ENCODE results near the gene PPP1R37.

Gene PPP1R37

GRCh38 chr19:45142016-45142725 is 49.2 kb downstream of the PPP1R37 start:
- no peak for ATAC-seq
- no peak for TF ChIP-seq PPARA (CRISPR knock-in tag; IDR thresholded peaks at IDR 0.05; ENCODE audit: borderline replicate concordance)
- no peak for TF ChIP-seq ARNTL (CRISPR knock-in tag; IDR thresholded peaks at IDR 0.05; ENCODE audit: borderline replicate concordance, low read depth)
- TF ChIP-seq ZC3H10 (CRISPR knock-in tag; IDR thresholded peaks at IDR 0.05) = no peak
- TF ChIP-seq ZNF565 (CRISPR knock-in tag; conservative IDR thresholded peaks at IDR 0.05; ENCODE audit: low read depth) = no peak
- TF ChIP-seq RARB (CRISPR knock-in tag; IDR thresholded peaks at IDR 0.05) = no peak
- TF ChIP-seq ISL1 (CRISPR knock-in tag; IDR thresholded peaks at IDR 0.05) = no peak
- TF ChIP-seq OSR1 (CRISPR knock-in tag; IDR thresholded peaks at IDR 0.05) = no peak
- TF ChIP-seq ZFP3 (CRISPR knock-in tag; IDR thresholded peaks at IDR 0.05) = no peak

- TF ChIP-seq ZFP3 (CRISPR knock-in tag; IDR thresholded peaks at IDR 0.05) (no peak), PATZ1 (CRISPR knock-in tag; IDR thresholded peaks at IDR 0.05; ENCODE audit: borderline replicate concordance) (no peak), ZNF565 (CRISPR knock-in tag; conservative IDR thresholded peaks at IDR 0.05; ENCODE audit: low read depth) (no peak), OSR1 (CRISPR knock-in tag; IDR thresholded peaks at IDR 0.05) (no peak), CREB5 (CRISPR knock-in tag; IDR thresholded peaks at IDR 0.05; ENCODE audit: low read depth) (no peak), RARB (CRISPR knock-in tag; IDR thresholded peaks at IDR 0.05) (no peak), PPARA (CRISPR knock-in tag; IDR thresholded peaks at IDR 0.05; ENCODE audit: borderline replicate concordance) (no peak), POU6F1 (CRISPR knock-in tag; IDR thresholded peaks at IDR 0.05; ENCODE audit: borderline replicate concordance, low read depth) (no peak)
- ATAC-seq = no peak
Measured at GRCh38 chr19:45142726-45143110, 49.7 kb downstream of the PPP1R37 start.

- TF ChIP-seq CSRNP3 (CRISPR knock-in tag; IDR thresholded peaks at IDR 0.05) (no peak), ZC3H10 (CRISPR knock-in tag; IDR thresholded peaks at IDR 0.05) (no peak), RARB (CRISPR knock-in tag; IDR thresholded peaks at IDR 0.05) (no peak), OSR1 (CRISPR knock-in tag; IDR thresholded peaks at IDR 0.05) (no peak)
- ATAC-seq = no peak
Measured at GRCh38 chr19:45144431-45145269, 51.7 kb downstream of the PPP1R37 start.

GRCh38 chr19:45145270-45146189 is 52.6 kb downstream of the PPP1R37 start:
- ATAC-seq = no peak
- TF ChIP-seq TSHZ2 (CRISPR knock-in tag; IDR thresholded peaks at IDR 0.05) (no peak), ZNF565 (CRISPR knock-in tag; conservative IDR thresholded peaks at IDR 0.05; ENCODE audit: low read depth) (no peak), PPARA (CRISPR knock-in tag; IDR thresholded peaks at IDR 0.05; ENCODE audit: borderline replicate concordance) (no peak), CREB5 (CRISPR knock-in tag; IDR thresholded peaks at IDR 0.05; ENCODE audit: low read depth) (no peak), ISL1 (CRISPR knock-in tag; IDR thresholded peaks at IDR 0.05) (no peak), ZFP3 (CRISPR knock-in tag; IDR thresholded peaks at IDR 0.05) (no peak), ZC3H10 (CRISPR knock-in tag; IDR thresholded peaks at IDR 0.05) (no peak), BACH2 (CRISPR knock-in tag; IDR thresholded peaks at IDR 0.05; ENCODE audit: borderline replicate concordance) (no peak), ESRRG (CRISPR knock-in tag; IDR thresholded peaks at IDR 0.05) (no peak), ARNTL (CRISPR knock-in tag; IDR thresholded peaks at IDR 0.05; ENCODE audit: borderline replicate concordance, low read depth) (no peak), RARB (CRISPR knock-in tag; IDR thresholded peaks at IDR 0.05) (no peak), SNAI2 (CRISPR knock-in tag; IDR thresholded peaks at IDR 0.05) (no peak), CSRNP3 (CRISPR knock-in tag; IDR thresholded peaks at IDR 0.05) (no peak), CSDC2 (CRISPR knock-in tag; IDR thresholded peaks at IDR 0.05) (no peak)
